MM.1S (cell line): ENCODE data around the gene GALNT4.

ENCODE experiments used
- CTCF ChIP-seq: fragments of 300-600 bp; sonication (generic); IDR thresholded peaks from 2 replicates; pipeline ENCODE4 v1.5.1; 2016; ENCODE audit warnings: antibody characterized with exemption, low read length, mixed read lengths
- EZH2 ChIP-seq: fragments of 300-600 bp; sonication (generic); optimal IDR thresholded peaks from 2 replicates; pipeline ENCODE3; 2017; ENCODE audit warnings: low read depth, mild to moderate bottlenecking, antibody characterized with exemption, low read length, mixed read lengths
- EZH2phosphoT487 ChIP-seq: fragments of 300-600 bp; sonication (generic); IDR thresholded peaks from 2 replicates; pipeline ENCODE4 v1.6.1; 2018; ENCODE audit warnings: antibody characterized with exemption, low read length

GRCh38 chr12:89571491-89572195, 47.0 kb upstream of the GALNT4 start:
- no peak for TF ChIP-seq CTCF
- no peak for TF ChIP-seq EZH2
- no peak for TF ChIP-seq EZH2phosphoT487
